ENCODE results near the gene SRSF10. TPM values are rescaled to one million over a fixed set of nuclear protein-coding genes. Genes with fewer than 3 reads are reported as not detected.

Gene SRSF10
- 91.4 and 98.5 TPM in 2 replicates for total RNA-seq

GRCh38 chr1:23979881-23980727 lies at the start of gene SRSF10:
TSS of gene SRSF10 (minus strand) at chr1:23980327. CDS start at chr1:23980255, 72 bp downstream.

GRCh38 chr1:23959461-23960290 lies 20.5 kb downstream of the SRSF10 start, which contains the start of gene PNRC2:
TSS of gene PNRC2 (plus strand) at chr1:23959828. CDS start at chr1:23961458, 1,630 bp downstream.

Small RNAs within 50 kb of the gene (small RNA-seq; reads per million reads assigned to genes)
- gene MIR378F = not detected

Other genes with a start within 250 kb of the SRSF10 start
- 30.6 and 42.2 TPM in 2 replicates for gene ELOA, start 236.9 kb downstream of the SRSF10 start, total RNA-seq
- 17.4 and 27.5 TPM in 2 replicates for gene PITHD1, start 201.9 kb downstream of the SRSF10 start, total RNA-seq
- 47.1 and 96.0 TPM in 2 replicates for gene LYPLA2, start 189.2 kb downstream of the SRSF10 start, total RNA-seq
- 40.8 and 69.7 TPM in 2 replicates for gene GALE, start 179.6 kb downstream of the SRSF10 start, total RNA-seq
- 34.2 and 42.0 TPM in 2 replicates for gene HMGCL, start 154.9 kb downstream of the SRSF10 start, total RNA-seq
- gene FUCA1, start 112.0 kb downstream of the SRSF10 start, total RNA-seq = 20.2 and 20.4 TPM in 2 replicates
- not detected in 2 replicates for gene CNR2, start 67.0 kb downstream of the SRSF10 start, total RNA-seq
- 73.3 and 102 TPM in 2 replicates for gene PNRC2, start 20.5 kb downstream of the SRSF10 start, total RNA-seq
- 0.79 and 1.4 TPM in 2 replicates for gene MYOM3, start 131.8 kb upstream of the SRSF10 start, total RNA-seq
- gene IL22RA1, start 162.8 kb upstream of the SRSF10 start, total RNA-seq = 3.7 and 17.3 TPM in 2 replicates
- gene IFNLR1, start 207.0 kb upstream of the SRSF10 start, total RNA-seq = 7.1 and 7.5 TPM in 2 replicates